ENCODE results near the gene ASGR2.

Gene ASGR2

DNA sequence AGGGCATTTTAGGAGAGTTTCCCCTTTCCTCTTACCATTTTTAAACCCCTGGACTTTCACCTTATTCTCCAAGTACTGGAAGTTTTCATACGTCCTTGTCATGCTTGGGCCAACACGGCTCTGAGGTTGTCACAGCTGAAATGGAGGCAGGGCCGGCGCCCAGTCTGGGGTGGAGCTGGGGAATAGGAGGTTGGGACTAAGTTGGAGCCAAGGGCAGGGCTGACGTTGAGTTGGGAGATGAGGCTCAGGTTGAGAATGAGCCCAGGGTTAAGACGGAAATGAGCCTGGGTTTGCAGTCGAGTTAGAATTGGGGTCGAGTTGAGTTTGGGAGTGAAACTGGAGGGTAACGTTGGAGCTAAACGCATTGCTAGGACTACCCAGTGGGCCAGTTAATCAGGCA is 35.9 kb downstream of the ASGR2 start:
- no peak for TF ChIP-seq ZBTB7A (IDR thresholded peaks at IDR 0.05; ENCODE audit: low read depth)
- TF ChIP-seq TEAD4 (IDR thresholded peaks at IDR 0.05): no peak
- TF ChIP-seq, protein P1, sequence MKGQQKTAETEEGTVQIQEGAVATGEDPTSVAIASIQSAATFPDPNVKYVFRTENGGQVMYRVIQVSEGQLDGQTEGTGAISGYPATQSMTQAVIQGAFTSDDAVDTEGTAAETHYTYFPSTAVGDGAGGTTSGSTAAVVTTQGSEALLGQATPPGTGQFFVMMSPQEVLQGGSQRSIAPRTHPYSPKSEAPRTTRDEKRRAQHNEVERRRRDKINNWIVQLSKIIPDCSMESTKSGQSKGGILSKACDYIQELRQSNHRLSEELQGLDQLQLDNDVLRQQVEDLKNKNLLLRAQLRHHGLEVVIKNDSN (IDR thresholded peaks at IDR 0.05): no peak
- no peak for TF ChIP-seq NFIC (IDR thresholded peaks at IDR 0.05)
- TF ChIP-seq YY1 (IDR thresholded peaks at IDR 0.05; ENCODE audit: low read depth): no peak
- no peak for TF ChIP-seq CEBPB (IDR thresholded peaks at IDR 0.05)

DNA sequence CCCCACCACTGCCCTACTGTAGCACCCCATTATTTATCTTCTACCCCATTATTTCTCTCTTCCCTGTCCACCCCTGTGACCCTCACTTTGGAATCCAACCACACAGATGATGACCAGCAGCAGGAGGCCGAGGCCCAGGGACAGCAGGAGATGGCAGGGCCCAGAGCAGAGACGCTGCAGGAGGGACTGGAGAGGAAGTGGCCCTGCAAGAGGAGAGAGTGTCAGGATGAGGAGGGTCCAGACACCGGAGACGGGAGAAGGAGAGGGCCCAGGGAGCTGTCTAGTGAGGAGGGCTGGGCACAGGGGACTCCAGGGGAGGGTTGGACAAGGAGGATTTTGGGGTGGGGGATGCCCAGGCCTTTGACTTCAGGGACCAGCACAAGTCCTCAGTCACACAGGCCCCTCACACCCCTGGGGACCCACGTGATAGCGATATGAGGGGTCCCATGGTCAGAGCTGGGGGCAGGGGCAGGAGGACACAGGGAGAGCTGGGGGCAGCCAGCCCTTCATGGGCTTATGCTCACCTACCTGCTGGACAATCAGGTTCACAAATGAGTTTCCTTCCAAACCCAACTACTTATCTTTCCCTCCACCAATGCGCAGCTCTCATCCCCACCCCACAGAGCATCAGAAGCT is 36.6 kb downstream of the ASGR2 start:
- TF ChIP-seq REST (IDR thresholded peaks at IDR 0.05; ENCODE audit: low read depth) (no peak), EGR1 (IDR thresholded peaks at IDR 0.05) (no peak), YY1 (IDR thresholded peaks at IDR 0.05; ENCODE audit: low read depth) (no peak), CEBPB (IDR thresholded peaks at IDR 0.05) (no peak), RAD21 (IDR thresholded peaks at IDR 0.05; ENCODE audit: low read depth) (no peak), FOXM1 (IDR thresholded peaks at IDR 0.05; ENCODE audit: borderline replicate concordance, low read depth) (no peak), EP300 (IDR thresholded peaks at IDR 0.05; ENCODE audit: borderline replicate concordance) (no peak), CREB1 (IDR thresholded peaks at IDR 0.05; ENCODE audit: low read depth) (no peak), TEAD4 (IDR thresholded peaks at IDR 0.05) (no peak), TCF12 (IDR thresholded peaks at IDR 0.05; ENCODE audit: low read depth) (no peak)
- TF ChIP-seq, protein P2, sequence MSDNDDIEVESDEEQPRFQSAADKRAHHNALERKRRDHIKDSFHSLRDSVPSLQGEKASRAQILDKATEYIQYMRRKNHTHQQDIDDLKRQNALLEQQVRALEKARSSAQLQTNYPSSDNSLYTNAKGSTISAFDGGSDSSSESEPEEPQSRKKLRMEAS (IDR thresholded peaks at IDR 0.05): no peak
- TF ChIP-seq, protein P1 (IDR thresholded peaks at IDR 0.05): no peak

GRCh38 chr17:7074931-7075330 is 39.7 kb downstream of the ASGR2 start:
- no peak for TF ChIP-seq EP300 (IDR thresholded peaks at IDR 0.05; ENCODE audit: borderline replicate concordance)
- no peak for TF ChIP-seq CREB1 (IDR thresholded peaks at IDR 0.05; ENCODE audit: low read depth)

- no peak for TF ChIP-seq FOXM1 (IDR thresholded peaks at IDR 0.05; ENCODE audit: borderline replicate concordance, low read depth)
- no peak for TF ChIP-seq EP300 (IDR thresholded peaks at IDR 0.05; ENCODE audit: borderline replicate concordance)
- no peak for TF ChIP-seq YY1 (IDR thresholded peaks at IDR 0.05; ENCODE audit: low read depth)
- TF ChIP-seq REST (IDR thresholded peaks at IDR 0.05; ENCODE audit: low read depth): no peak
- no peak for TF ChIP-seq TAF1 (IDR thresholded peaks at IDR 0.05; ENCODE audit: low read depth)
- no peak for TF ChIP-seq ZBTB7A (IDR thresholded peaks at IDR 0.05; ENCODE audit: low read depth)
- TF ChIP-seq, protein P1 (IDR thresholded peaks at IDR 0.05): no peak
- TF ChIP-seq, protein P2 (IDR thresholded peaks at IDR 0.05): no peak
- TF ChIP-seq NFIC (IDR thresholded peaks at IDR 0.05): no peak
- no peak for TF ChIP-seq CEBPB (IDR thresholded peaks at IDR 0.05)
- TF ChIP-seq TCF12 (IDR thresholded peaks at IDR 0.05; ENCODE audit: low read depth): no peak
- no peak for TF ChIP-seq EGR1 (IDR thresholded peaks at IDR 0.05)
- no peak for TF ChIP-seq TEAD4 (IDR thresholded peaks at IDR 0.05)
- no peak for TF ChIP-seq CREB1 (IDR thresholded peaks at IDR 0.05; ENCODE audit: low read depth)
- TF ChIP-seq RAD21 (IDR thresholded peaks at IDR 0.05; ENCODE audit: low read depth): no peak
Observed at GRCh38 chr17:7072406-7072805, 42.2 kb downstream of the ASGR2 start.

- TF ChIP-seq NFIC (IDR thresholded peaks at IDR 0.05) (no peak), TAF1 (IDR thresholded peaks at IDR 0.05; ENCODE audit: low read depth) (no peak), EP300 (IDR thresholded peaks at IDR 0.05; ENCODE audit: borderline replicate concordance) (no peak), CREB1 (IDR thresholded peaks at IDR 0.05; ENCODE audit: low read depth) (no peak), RAD21 (IDR thresholded peaks at IDR 0.05; ENCODE audit: low read depth) (no peak), YY1 (IDR thresholded peaks at IDR 0.05; ENCODE audit: low read depth) (no peak), REST (IDR thresholded peaks at IDR 0.05; ENCODE audit: low read depth) (no peak), TCF12 (IDR thresholded peaks at IDR 0.05; ENCODE audit: low read depth) (no peak), TEAD4 (IDR thresholded peaks at IDR 0.05) (no peak), FOXM1 (IDR thresholded peaks at IDR 0.05; ENCODE audit: borderline replicate concordance, low read depth) (no peak), CEBPB (IDR thresholded peaks at IDR 0.05) (no peak), ZBTB7A (IDR thresholded peaks at IDR 0.05; ENCODE audit: low read depth) (no peak)
- TF ChIP-seq, protein P2 (IDR thresholded peaks at IDR 0.05): no peak
- TF ChIP-seq, protein P1 (IDR thresholded peaks at IDR 0.05): no peak
Observed at GRCh38 chr17:7070712-7071111, 43.9 kb downstream of the ASGR2 start.
